Stimulated activated CD8-positive, alpha-beta memory T cell treated with anti-CD3 and anti-CD28 coated beads, Interleukin-12 subunit alpha, Interleukin-12 subunit beta, amount 100 ng/mL, for 24 hours (primary cell): Measurements from ENCODE around the gene KCNH2.
A peak's percentile ranks its signal among the peaks of the same experiment; 100 is the strongest.

ENCODE experiments used
- DNase-seq: peaks from one replicate; pipeline ENCODE4 v3.0.0-alpha.2; 2020; ENCODE audit errors: extremely low read depth

Gene KCNH2

GRCh38 chr7:150949564-150949963, 28.6 kb downstream of the KCNH2 start:
- DNase-seq, result no peak

- DNase-seq, result no peak
Observed at GRCh38 chr7:150948791-150949251, 29.3 kb downstream of the KCNH2 start.

GRCh38 chr7:150947761-150948651, 30.1 kb downstream of the KCNH2 start:
- no peak for DNase-seq

GRCh38 chr7:150947241-150947745, 30.8 kb downstream of the KCNH2 start:
- no peak for DNase-seq

GRCh38 chr7:150946421-150947240, 31.5 kb downstream of the KCNH2 start:
- DNase-seq, result no peak

- no peak for DNase-seq
Observed at GRCh38 chr7:150945853-150946420, 32.2 kb downstream of the KCNH2 start.

- no peak for DNase-seq
Observed at GRCh38 chr7:150945171-150945852, 32.8 kb downstream of the KCNH2 start.

- DNase-seq, result no peak
Observed at GRCh38 chr7:150944066-150945042, 33.8 kb downstream of the KCNH2 start.

- DNase-seq, result no peak
Observed at GRCh38 chr7:150943453-150943814, 34.7 kb downstream of the KCNH2 start.

- DNase-seq, result no peak
Observed at GRCh38 chr7:150942591-150943452, 35.3 kb downstream of the KCNH2 start.

- peak; percentile 12 for DNase-seq
Observed at GRCh38 chr7:150942001-150942590, 36.0 kb downstream of the KCNH2 start.

GRCh38 chr7:150941351-150942000, 36.6 kb downstream of the KCNH2 start:
- DNase-seq, result no peak

- no peak for DNase-seq
Observed at GRCh38 chr7:150940431-150941102, 37.6 kb downstream of the KCNH2 start.

GRCh38 chr7:150939466-150939865, 38.7 kb downstream of the KCNH2 start:
- no peak for DNase-seq

- DNase-seq, result no peak
Observed at GRCh38 chr7:150939052-150939451, 39.1 kb downstream of the KCNH2 start.

- DNase-seq, result no peak
Observed at GRCh38 chr7:150938566-150938965, 39.6 kb downstream of the KCNH2 start.

- DNase-seq, result no peak
Observed at GRCh38 chr7:150937848-150938561, 40.1 kb downstream of the KCNH2 start.
